SK-N-SH (cell line): ENCODE measurements around the gene KRTAP4-5. TPM values are rescaled to one million over a fixed set of nuclear protein-coding genes. Genes with fewer than 3 reads are reported as not detected.

Source experiments
- CTCF ChIA-PET: fragments of 300-600, 350-600 bp; formaldehyde crosslinking; extraction: SDS; loops from one replicate; lab custom pipeline; 2021; lab: Yijun Ruan, JAX
- POLR2A ChIA-PET: fragments of 350-600 bp; sonication (Branson Sonifier 250); formaldehyde crosslinking; extraction: SDS; loops from one replicate; lab custom pipeline; 2020; ENCODE audit warnings: antibody characterized with exemption, inconsistent platforms; lab: Yijun Ruan, JAX
- DNase-seq: peaks from one replicate; pipeline ENCODE4 v3.0.0; 2012
- H2AFZ ChIP-seq: fragments of 200-600 bp; sonication (generic); 2 replicates; pipeline ENCODE4 v1.8.1; 2016; ENCODE audit warnings: antibody characterized with exemption, mild to moderate bottlenecking, low read depth
- H3F3A ChIP-seq: fragments of 200-600 bp; sonication (generic); replicated peaks from 2 replicates; pipeline ENCODE3; 2016; ENCODE audit warnings: antibody characterized with exemption, mild to moderate bottlenecking; ENCODE audit not compliant: insufficient read depth
- H3K27ac ChIP-seq, 2 experiments: fragments of 200-500 bp in 1 of 2; fragments of 200-600 bp in 1 of 2; sonication (Bioruptor generic) in 1 of 2; sonication (generic), shearing (Covaris generic) in 1 of 2; 2 replicates each; pipeline versions ENCODE4 v1.5.1 to v1.6.1; 2014 to 2016; ENCODE audit warnings: low read depth in 2 of 2, inconsistent platforms in 1 of 2, low read length in 1 of 2, mild to moderate bottlenecking in 1 of 2, mixed read lengths in 1 of 2
- H3K27me3 ChIP-seq: fragments of 200-600 bp; sonication (generic), shearing (Covaris generic); 2 replicates; pipeline ENCODE4 v1.6.1; 2016; ENCODE audit warnings: mixed run types; ENCODE audit not compliant: insufficient read depth
- H3K36me3 ChIP-seq, 2 experiments: fragments of 200-500 bp in 1 of 2; fragments of 200-600 bp in 1 of 2; sonication (Bioruptor generic) in 1 of 2; sonication (generic) in 1 of 2; replicated peaks in 1 of 2; 2 replicates each; pipeline versions ENCODE3 to v1.5.1; 2014 to 2016; ENCODE audit warnings: low read length in 1 of 2, mild to moderate bottlenecking in 1 of 2; ENCODE audit not compliant: insufficient read depth in 2 of 2, control insufficient read depth in 1 of 2
- H3K4me1 ChIP-seq, 2 experiments: fragments of 200-500 bp in 1 of 2; fragments of 200-600 bp in 1 of 2; sonication (Bioruptor generic) in 1 of 2; sonication (generic), shearing (Covaris generic) in 1 of 2; 2 replicates each; pipeline versions ENCODE4 v1.5.1 to v1.6.1; 2014 to 2016; ENCODE audit warnings: low read depth in 1 of 2, low read length in 1 of 2, mixed run types in 1 of 2; ENCODE audit not compliant: insufficient read depth in 2 of 2, control insufficient read depth in 1 of 2
- H3K4me2 ChIP-seq: fragments of 200-600 bp; sonication (generic), shearing (Covaris generic); 2 replicates; pipeline ENCODE4 v1.6.1; 2017; ENCODE audit warnings: mixed run types
- H3K4me3 ChIP-seq, 2 experiments: fragments of 200-500 bp in 1 of 2; fragments of 200-600 bp in 1 of 2; sonication (Bioruptor generic) in 1 of 2; sonication (generic), shearing (Covaris generic) in 1 of 2; 2 replicates each; pipeline versions ENCODE4 v1.5.1 to v1.8.1; 2014 to 2016; ENCODE audit warnings: low read depth in 2 of 2, inconsistent platforms in 1 of 2, low read length in 1 of 2, mild to moderate bottlenecking in 1 of 2, mixed read lengths in 1 of 2, moderate library complexity in 1 of 2
- H3K79me2 ChIP-seq: fragments of 200-600 bp; sonication (generic); 2 replicates; pipeline ENCODE4 v1.8.1; 2017; ENCODE audit warnings: mild to moderate bottlenecking; ENCODE audit not compliant: insufficient read depth
- H3K9ac ChIP-seq: fragments of 200-600 bp; sonication (generic); 2 replicates; pipeline ENCODE4 v1.6.1; 2017; ENCODE audit warnings: mixed run types
- H3K9me2 ChIP-seq: fragments of 200-600 bp; sonication (generic); 2 replicates; pipeline ENCODE4 v1.6.1; 2017; ENCODE audit warnings: mixed run types
- H3K9me3 ChIP-seq: fragments of 200-600 bp; sonication (generic); 2 replicates; pipeline ENCODE4 v1.6.1; 2017; ENCODE audit warnings: mixed run types, mild to moderate bottlenecking, moderate library complexity
- H4K20me1 ChIP-seq: fragments of 200-600 bp; sonication (generic); 2 replicates; pipeline ENCODE4 v1.6.1; 2017; ENCODE audit warnings: mild to moderate bottlenecking, mixed run types; ENCODE audit not compliant: insufficient read depth
- CHD2 ChIP-seq: fragments of 150-350 bp; IDR thresholded peaks from 2 replicates; pipeline ENCODE4 v1.6.1; 2018; ENCODE audit warnings: low read length; ENCODE audit not compliant: partially characterized antibody
- ELF1 ChIP-seq: IDR thresholded peaks from 2 replicates; pipeline ENCODE4 v1.4.0; 2012
- FOXJ3 ChIP-seq: sonication (generic); formaldehyde crosslinking; IDR thresholded peaks from 2 replicates; pipeline ENCODE4 v1.5.1; 2020; ENCODE audit warnings: mild to moderate bottlenecking, missing genetic modification reagents
- GATA2 ChIP-seq: sonication (generic); formaldehyde crosslinking; IDR thresholded peaks from 2 replicates; pipeline ENCODE4 v1.5.0; 2020; ENCODE audit warnings: mild to moderate bottlenecking, missing genetic modification reagents
- MEF2A ChIP-seq: IDR thresholded peaks from 2 replicates; pipeline ENCODE4 v1.4.0; 2012; ENCODE audit warnings: low read depth, borderline replicate concordance
- MXI1 ChIP-seq: IDR thresholded peaks from 2 replicates; pipeline ENCODE4 v1.6.1; 2012; ENCODE audit warnings: mild to moderate bottlenecking, low read depth, low read length, improper control_type of control experiment
- NFIC ChIP-seq: IDR thresholded peaks from 2 replicates; pipeline ENCODE4 v1.4.0; 2012; ENCODE audit warnings: borderline replicate concordance
- NRF1 ChIP-seq: IDR thresholded peaks from 2 replicates; pipeline ENCODE4 v1.6.1; 2012; ENCODE audit warnings: low read depth, mild to moderate bottlenecking, low read length
- RXRA ChIP-seq: IDR thresholded peaks from 2 replicates; pipeline ENCODE4 v1.4.0; 2012; ENCODE audit warnings: low read depth, mild to moderate bottlenecking, borderline replicate concordance
- TAF1 ChIP-seq: IDR thresholded peaks from 2 replicates; pipeline ENCODE4 v1.6.1; 2012; ENCODE audit warnings: low read depth, mild to moderate bottlenecking, low read length, moderate library complexity, borderline replicate concordance
- YY1 ChIP-seq: IDR thresholded peaks from 2 replicates; pipeline ENCODE4 v1.4.0; 2012; ENCODE audit warnings: low read depth, mild to moderate bottlenecking
- ZBTB33 ChIP-seq: IDR thresholded peaks from 2 replicates; pipeline ENCODE4 v1.4.0; 2012; ENCODE audit warnings: low read depth, borderline replicate concordance
- WGBS: methylation state at CpG from one replicate; pipeline ENCODE4 v1.1.6; 2017; ENCODE audit warnings: low lambda C conversion rate; 5-methylcytosine and 5-hydroxymethylcytosine counted together
- polyA plus RNA-seq, 3 experiments: library from polyadenylated mRNA; depleted of rRNA; stranded (reverse); fragments of >200 nt; gene quantifications; 2 replicates each; pipeline ENCODE4 v1.2.3, GENCODE V29; 2012
- TF ChIP-seq, protein P1 (sequence below): IDR thresholded peaks from 2 replicates; pipeline ENCODE4 v1.6.1; 2012; ENCODE audit warnings: mild to moderate bottlenecking, low read depth, low read length, moderate library complexity
- TF ChIP-seq, protein P2 (sequence below): IDR thresholded peaks from 2 replicates; pipeline ENCODE4; 2012

The KRTAP4-5 gene
- polyA plus RNA-seq, 1 of the 3 experiments (the other 2 are of a cell fraction): not detected

DNA sequence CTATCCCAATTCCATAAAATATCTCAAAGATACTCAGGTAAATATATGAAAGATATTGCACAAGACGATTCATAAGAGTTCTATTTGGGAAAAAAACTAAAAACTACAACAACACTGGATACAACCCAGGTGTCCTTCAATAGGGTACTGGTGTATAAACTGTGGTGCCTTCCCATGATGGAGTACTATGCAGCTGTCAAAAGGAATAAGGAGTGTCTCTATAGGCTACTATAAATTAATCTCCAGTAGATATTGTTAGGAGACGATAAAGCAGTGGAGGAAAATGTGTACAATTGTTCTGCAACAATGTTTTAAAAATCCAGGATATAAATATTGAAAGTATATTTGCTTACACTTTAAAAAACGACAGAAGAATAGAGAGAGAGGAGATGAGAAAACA lies 23.2 kb downstream of the KRTAP4-5 start:
- no peaks in the 10 kb centered on the region for H3K9me2 ChIP-seq
- no peaks in the 10 kb centered on the region for H4K20me1 ChIP-seq
- no peak overlapping the region for H3K27ac ChIP-seq
- no peak for DNase-seq
- H3K9me3 ChIP-seq: no peaks in the 10 kb centered on the region
- H3K9ac ChIP-seq: no peak overlapping the region
- POLR2A ChIA-PET: no interaction called here
- H3F3A ChIP-seq: no peaks in the 10 kb centered on the region
- H3K4me1 ChIP-seq: no peaks in the 10 kb centered on the region
- H3K36me3 ChIP-seq: no peaks in the 10 kb centered on the region
- TF ChIP-seq YY1 (no peak), TAF1 (no peak), MEF2A (no peak), MXI1 (no peak), NRF1 (no peak), ZBTB33 (no peak)
- TF ChIP-seq, protein P1, sequence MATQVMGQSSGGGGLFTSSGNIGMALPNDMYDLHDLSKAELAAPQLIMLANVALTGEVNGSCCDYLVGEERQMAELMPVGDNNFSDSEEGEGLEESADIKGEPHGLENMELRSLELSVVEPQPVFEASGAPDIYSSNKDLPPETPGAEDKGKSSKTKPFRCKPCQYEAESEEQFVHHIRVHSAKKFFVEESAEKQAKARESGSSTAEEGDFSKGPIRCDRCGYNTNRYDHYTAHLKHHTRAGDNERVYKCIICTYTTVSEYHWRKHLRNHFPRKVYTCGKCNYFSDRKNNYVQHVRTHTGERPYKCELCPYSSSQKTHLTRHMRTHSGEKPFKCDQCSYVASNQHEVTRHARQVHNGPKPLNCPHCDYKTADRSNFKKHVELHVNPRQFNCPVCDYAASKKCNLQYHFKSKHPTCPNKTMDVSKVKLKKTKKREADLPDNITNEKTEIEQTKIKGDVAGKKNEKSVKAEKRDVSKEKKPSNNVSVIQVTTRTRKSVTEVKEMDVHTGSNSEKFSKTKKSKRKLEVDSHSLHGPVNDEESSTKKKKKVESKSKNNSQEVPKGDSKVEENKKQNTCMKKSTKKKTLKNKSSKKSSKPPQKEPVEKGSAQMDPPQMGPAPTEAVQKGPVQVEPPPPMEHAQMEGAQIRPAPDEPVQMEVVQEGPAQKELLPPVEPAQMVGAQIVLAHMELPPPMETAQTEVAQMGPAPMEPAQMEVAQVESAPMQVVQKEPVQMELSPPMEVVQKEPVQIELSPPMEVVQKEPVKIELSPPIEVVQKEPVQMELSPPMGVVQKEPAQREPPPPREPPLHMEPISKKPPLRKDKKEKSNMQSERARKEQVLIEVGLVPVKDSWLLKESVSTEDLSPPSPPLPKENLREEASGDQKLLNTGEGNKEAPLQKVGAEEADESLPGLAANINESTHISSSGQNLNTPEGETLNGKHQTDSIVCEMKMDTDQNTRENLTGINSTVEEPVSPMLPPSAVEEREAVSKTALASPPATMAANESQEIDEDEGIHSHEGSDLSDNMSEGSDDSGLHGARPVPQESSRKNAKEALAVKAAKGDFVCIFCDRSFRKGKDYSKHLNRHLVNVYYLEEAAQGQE: no peak
- TF ChIP-seq, all 33 proteins: peak for 0
- WGBS: 9% methylated on average over 3 of the region's 3 CpGs
- no peak overlapping the region for H3K4me2 ChIP-seq
- no peaks in the 10 kb centered on the region for H3K27me3 ChIP-seq
- no peak overlapping the region for H2AFZ ChIP-seq
- H3K4me3 ChIP-seq: no peak overlapping the region
- H3K79me2 ChIP-seq: no peaks in the 10 kb centered on the region
- CTCF ChIA-PET: no interaction called here

DNA sequence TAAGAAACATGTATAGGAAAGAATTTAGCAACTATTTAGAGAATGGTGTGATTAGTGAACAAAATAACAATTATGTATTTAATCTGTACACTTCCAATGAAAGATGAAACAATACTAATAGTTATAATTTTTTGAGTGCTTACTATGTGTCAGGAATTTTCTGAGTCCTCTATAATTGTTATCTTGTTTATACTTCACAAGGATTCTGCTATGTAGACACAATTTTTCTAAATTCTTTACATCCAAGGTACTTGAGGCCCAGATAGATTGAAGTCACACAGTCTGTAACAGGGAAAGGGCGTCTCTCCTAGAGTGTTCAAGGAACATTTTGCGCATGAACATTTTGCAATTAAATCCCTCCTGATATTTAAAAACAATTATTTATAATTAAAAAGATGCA lies 24.6 kb downstream of the KRTAP4-5 start:
- no peaks in the 10 kb centered on the region for H4K20me1 ChIP-seq
- H3K4me3 ChIP-seq: no peak overlapping the region
- no peak overlapping the region for H2AFZ ChIP-seq
- no peak for DNase-seq
- no peaks in the 10 kb centered on the region for H3K79me2 ChIP-seq
- H3K9me3 ChIP-seq: no peaks in the 10 kb centered on the region
- TF ChIP-seq, protein P1: no peak
- TF ChIP-seq, protein P2, sequence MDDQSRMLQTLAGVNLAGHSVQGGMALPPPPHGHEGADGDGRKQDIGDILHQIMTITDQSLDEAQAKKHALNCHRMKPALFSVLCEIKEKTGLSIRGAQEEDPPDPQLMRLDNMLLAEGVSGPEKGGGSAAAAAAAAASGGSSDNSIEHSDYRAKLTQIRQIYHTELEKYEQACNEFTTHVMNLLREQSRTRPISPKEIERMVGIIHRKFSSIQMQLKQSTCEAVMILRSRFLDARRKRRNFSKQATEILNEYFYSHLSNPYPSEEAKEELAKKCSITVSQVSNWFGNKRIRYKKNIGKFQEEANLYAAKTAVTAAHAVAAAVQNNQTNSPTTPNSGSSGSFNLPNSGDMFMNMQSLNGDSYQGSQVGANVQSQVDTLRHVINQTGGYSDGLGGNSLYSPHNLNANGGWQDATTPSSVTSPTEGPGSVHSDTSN: no peak
- no peak for TF ChIP-seq FOXJ3 (CRISPR knock-in tag)
- TF ChIP-seq CHD2: no peak
- TF ChIP-seq YY1: no peak
- no peak for TF ChIP-seq ELF1
- no peak for TF ChIP-seq GATA2
- TF ChIP-seq RXRA: no peak
- no peak for TF ChIP-seq NFIC
- TF ChIP-seq, all 33 proteins: peak for 0
- CTCF ChIA-PET: no interaction called here
- Histone ChIP-seq H3K4me2 (no peak overlapping the region), H3K27me3 (no peaks in the 10 kb centered on the region), H3K9me2 (no peaks in the 10 kb centered on the region), H3K27ac (no peak overlapping the region), H3K9ac (no peak overlapping the region), H3K36me3 (no peaks in the 10 kb centered on the region), H3F3A (no peaks in the 10 kb centered on the region), H3K4me1 (no peaks in the 10 kb centered on the region)
- POLR2A ChIA-PET: no interaction called here
- 40% methylated on average over 2 of the region's 2 CpGs for WGBS
